Subcutaneous abdominal adipose tissue (tissue), 5 donors: Measurements from ENCODE around the gene CNTNAP2.
"Not testable (repeated sequence)": the region's sequence is repeated elsewhere in the genome, so short reads cannot be mapped to it uniquely, and the experiment has no call there.

Experiments used
- H3K27ac ChIP-seq: one replicate; pipeline ENCODE4 v1.7.0; 2013; ENCODE audit warnings: low read depth, mild to moderate bottlenecking, inconsistent platforms, low read length, moderate library complexity
- H3K27me3 ChIP-seq, 5 donors: one replicate each; pipeline ENCODE4 v1.7.0; 2013; ENCODE audit warnings: low read length in 5 of 5, inconsistent platforms in 1 of 5; ENCODE audit not compliant: control insufficient read depth in 5 of 5, insufficient read depth in 4 of 5
- H3K36me3 ChIP-seq, 5 donors: one replicate each; pipeline ENCODE4 v1.7.0; 2013; ENCODE audit warnings: low read length in 5 of 5; ENCODE audit not compliant: control insufficient read depth in 5 of 5, insufficient read depth in 5 of 5
- H3K4me1 ChIP-seq, 5 donors: one replicate each; pipeline ENCODE4 v1.7.0; 2013; ENCODE audit warnings: low read length in 5 of 5, mild to moderate bottlenecking in 3 of 5, moderate library complexity in 1 of 5; ENCODE audit not compliant: control insufficient read depth in 5 of 5, insufficient read depth in 5 of 5
- H3K4me3 ChIP-seq, 5 donors: one replicate each; pipeline ENCODE4 v1.7.0; 2013; ENCODE audit warnings: low read length in 5 of 5, low read depth in 1 of 5
- H3K9ac ChIP-seq, 5 donors: one replicate each; pipeline ENCODE4 v1.7.0; 2013; ENCODE audit warnings: low read length in 5 of 5, mild to moderate bottlenecking in 4 of 5, moderate library complexity in 3 of 5
- H3K9me3 ChIP-seq, 5 donors: one replicate each; pipeline ENCODE4 v1.7.0; 2013; ENCODE audit warnings: low read length in 5 of 5; ENCODE audit not compliant: control insufficient read depth in 5 of 5
- donor health status: healthy.
- donor health status: healthy.
- donor health status: healthy.
- donor health status: healthy.
- donor health status: healthy.

CNTNAP2 gene

GRCh38 chr7:148291799-148292198 is 2175.2 kb downstream of the CNTNAP2 start:
- Histone ChIP-seq H3K9me3 (no peaks in the 10 kb centered on the region), H3K27me3 (no peaks in the 10 kb centered on the region), H3K9ac (no peak overlapping the region), H3K27ac (no peak overlapping the region), H3K36me3 (no peaks in the 10 kb centered on the region), H3K4me1 (no peaks in the 10 kb centered on the region), H3K4me3 (no peak overlapping the region)

DNA sequence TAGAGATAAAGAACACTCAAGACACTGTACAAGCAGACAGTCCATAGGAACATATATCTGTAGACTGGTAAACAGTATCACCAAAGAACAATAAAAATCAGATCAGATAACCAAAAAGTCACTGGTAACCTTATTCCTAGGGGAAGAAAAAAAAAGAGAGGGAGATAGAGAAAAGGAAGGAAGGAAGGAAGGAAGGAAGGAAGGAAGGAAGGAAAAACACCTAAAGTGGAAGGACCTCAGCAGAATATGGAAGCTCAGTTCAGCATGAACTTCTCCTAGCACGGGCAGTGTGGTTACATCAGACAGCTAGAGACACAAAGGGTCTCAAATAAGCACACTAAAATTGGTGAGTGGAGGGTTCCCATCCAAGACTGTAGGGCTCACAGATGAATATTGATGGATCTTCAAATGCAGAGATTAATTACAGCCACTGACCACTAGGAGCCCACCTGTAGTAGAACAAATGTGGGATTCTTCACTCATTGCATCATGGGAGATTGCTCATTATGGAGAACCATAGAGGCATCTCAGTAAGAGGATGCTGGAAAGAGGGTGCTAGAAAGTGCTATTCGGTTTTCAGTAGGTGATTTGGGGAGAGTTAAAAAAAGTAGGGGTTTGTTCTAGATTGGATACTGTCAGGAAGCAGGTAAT is 2180.5 kb downstream of the CNTNAP2 start:
- Histone ChIP-seq H3K36me3 (no peaks in the 10 kb centered on the region), H3K27me3 (no peaks in the 10 kb centered on the region), H3K4me3 (no peak overlapping the region), H3K4me1 (peaks cover 0 to 4% (median 0%) of the 10 kb centered on the region in 5 donors), H3K27ac (no peak overlapping the region), H3K9ac (no peak overlapping the region), H3K9me3 (no peaks in the 10 kb centered on the region)

- peaks cover 2 to 12% (median 11%) of the 10 kb centered on the region in 5 donors for H3K4me1 ChIP-seq
- not testable (repeated sequence) for H3K9ac ChIP-seq, H3K9me3 ChIP-seq, H3K36me3 ChIP-seq, H3K27me3 ChIP-seq, H3K27ac ChIP-seq, H3K4me3 ChIP-seq
Observed at GRCh38 chr7:148298768-148299167, 2182.2 kb downstream of the CNTNAP2 start.

DNA sequence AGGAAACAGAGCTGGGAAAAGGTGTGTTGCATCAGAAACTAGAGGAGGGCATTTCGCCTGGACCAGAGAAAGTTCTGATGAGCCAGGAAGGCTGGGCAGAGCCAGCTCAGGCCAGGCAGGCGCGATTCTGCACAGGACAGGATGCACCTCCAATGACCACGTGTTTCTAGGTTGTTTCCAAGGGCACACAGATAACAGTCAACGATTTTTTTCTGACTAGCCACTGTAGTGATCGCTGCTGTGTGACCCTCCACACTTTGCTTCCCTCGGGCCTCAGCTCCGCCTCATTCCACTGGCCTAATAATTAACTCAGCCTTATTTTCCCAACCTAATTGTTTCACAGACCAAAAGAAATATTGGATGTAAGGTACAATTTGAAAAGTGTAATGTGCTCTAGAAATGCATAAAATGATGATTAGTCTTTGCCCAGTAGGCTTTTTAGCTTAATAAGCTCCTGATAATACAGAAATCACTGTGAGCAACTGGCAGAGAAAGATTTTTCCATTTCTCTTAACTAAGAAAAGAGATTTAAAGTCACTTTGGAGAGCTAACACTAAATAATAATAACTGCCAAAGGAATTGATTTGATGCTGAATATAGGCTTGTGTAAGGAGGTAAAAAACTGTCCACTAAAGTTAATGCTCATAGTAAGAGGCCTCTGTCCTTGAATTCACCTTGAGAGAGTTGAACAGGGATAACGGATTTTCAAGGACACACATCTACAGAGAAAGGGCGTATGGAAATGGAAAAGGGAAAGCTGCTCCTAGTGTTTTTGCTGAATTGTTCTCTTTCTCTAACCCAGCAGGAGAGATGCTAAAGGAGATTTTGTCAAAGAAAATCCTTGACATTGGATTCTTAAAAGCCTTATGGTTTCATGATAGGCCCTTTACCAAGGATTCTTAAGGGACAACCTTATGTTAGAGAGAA is 2183.0 kb downstream of the CNTNAP2 start:
- H3K9me3 ChIP-seq = no peaks in the 10 kb centered on the region
- no peak overlapping the region for H3K9ac ChIP-seq
- no peak overlapping the region for H3K27ac ChIP-seq
- peaks cover 2 to 21% (median 18%) of the 10 kb centered on the region in 5 donors for H3K4me1 ChIP-seq
- no peaks in the 10 kb centered on the region for H3K27me3 ChIP-seq
- no peak overlapping the region for H3K4me3 ChIP-seq
- no peaks in the 10 kb centered on the region for H3K36me3 ChIP-seq

DNA sequence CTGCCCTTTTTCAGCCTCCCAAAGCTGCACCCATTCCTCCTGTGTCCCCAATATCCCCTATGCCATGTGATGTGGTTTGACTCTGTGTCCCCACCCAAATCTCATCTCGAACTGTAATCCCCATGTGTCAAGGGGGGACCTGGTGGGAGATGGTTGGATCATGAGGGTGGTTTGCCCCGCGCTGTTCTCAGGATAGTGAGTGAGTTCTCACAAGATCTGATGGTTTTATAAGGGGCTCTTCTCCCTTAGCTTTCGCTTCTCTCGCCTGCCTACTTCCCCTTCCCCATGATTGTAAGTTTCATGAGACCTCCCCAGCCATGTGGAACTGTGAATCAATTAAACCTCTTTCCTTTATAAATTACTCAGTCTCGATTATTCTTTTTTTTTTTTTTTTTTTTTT is 2185.8 kb downstream of the CNTNAP2 start:
- H3K4me1 ChIP-seq = peaks cover 2 to 33% (median 22%) of the 10 kb centered on the region in 5 donors
- not testable (repeated sequence) for H3K9me3 ChIP-seq, H3K36me3 ChIP-seq, H3K27ac ChIP-seq, H3K4me3 ChIP-seq, H3K27me3 ChIP-seq, H3K9ac ChIP-seq

DNA sequence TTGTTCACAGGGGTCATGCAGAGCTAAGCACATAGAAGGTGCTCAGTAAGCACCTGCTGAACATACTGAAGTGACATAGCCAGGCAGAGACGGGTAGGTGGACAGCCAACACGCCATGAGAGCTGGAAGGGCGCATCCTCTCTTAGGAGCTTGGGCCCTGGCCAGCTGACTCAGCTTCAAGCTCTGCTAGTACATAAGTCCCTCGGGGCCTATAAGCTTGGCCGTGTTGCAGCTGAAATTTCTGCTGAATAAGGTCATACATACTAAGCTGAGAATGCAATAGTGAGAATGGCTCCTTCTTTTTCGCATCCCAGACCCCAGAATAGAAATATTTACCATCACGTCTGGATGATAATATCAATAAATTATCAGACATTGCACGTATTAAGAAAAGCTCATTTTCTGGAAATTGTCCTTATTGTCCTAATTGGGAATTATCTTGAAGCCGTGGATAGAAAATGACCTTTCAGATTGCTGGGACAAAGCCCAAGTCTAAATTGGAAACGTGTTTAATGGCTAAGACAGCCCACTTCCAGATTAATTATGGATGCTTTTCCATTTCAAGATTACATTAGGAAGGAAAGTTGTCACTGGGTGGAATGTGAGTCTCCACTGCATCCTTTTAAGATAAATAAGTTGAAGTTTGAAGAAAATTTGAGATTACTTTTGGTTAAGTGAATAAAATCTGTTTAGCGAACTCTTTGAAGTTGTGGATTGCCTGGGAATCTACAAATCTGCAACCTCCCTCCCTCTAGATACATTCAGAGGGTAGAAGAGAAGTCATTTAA is 2186.9 kb downstream of the CNTNAP2 start:
- H3K4me3 ChIP-seq = peak overlapping the region in 4 of 5 donors; percentile 1 to 29 (median 26)

DNA sequence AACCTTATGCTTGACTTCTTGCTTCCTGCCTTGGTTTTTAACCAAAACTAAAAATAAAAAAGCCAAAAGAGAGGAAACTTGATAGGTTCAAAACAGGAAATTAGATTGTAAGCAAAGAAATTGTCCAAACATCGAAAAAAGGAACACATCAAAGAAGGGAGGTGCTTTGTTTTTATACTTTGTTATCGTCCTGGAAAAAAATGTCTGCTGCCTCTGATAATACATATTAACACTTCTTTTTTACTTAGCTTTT is 2187.4 kb downstream of the CNTNAP2 start:
- H3K9me3 ChIP-seq = no peaks in the 10 kb centered on the region
- no peaks in the 10 kb centered on the region for H3K36me3 ChIP-seq
- H3K27ac ChIP-seq = peak overlapping the region; percentile 73
- peaks cover 2 to 33% (median 22%) of the 10 kb centered on the region in 5 donors for H3K4me1 ChIP-seq
- H3K9ac ChIP-seq = no peak overlapping the region
- H3K27me3 ChIP-seq = no peaks in the 10 kb centered on the region
- H3K4me3 ChIP-seq = peak overlapping the region in 3 of 5 donors; percentile 1 to 29 (median 24)

More for the DNA sequence above, 2186.9 kb downstream of the CNTNAP2 start:
- Histone ChIP-seq H3K36me3 (no peaks in the 10 kb centered on the region), H3K9ac (no peak overlapping the region), H3K9me3 (no peaks in the 10 kb centered on the region), H3K4me1 (peaks cover 2 to 33% (median 22%) of the 10 kb centered on the region in 5 donors), H3K27ac (peak overlapping the region; percentile 73), H3K27me3 (no peaks in the 10 kb centered on the region)

DNA sequence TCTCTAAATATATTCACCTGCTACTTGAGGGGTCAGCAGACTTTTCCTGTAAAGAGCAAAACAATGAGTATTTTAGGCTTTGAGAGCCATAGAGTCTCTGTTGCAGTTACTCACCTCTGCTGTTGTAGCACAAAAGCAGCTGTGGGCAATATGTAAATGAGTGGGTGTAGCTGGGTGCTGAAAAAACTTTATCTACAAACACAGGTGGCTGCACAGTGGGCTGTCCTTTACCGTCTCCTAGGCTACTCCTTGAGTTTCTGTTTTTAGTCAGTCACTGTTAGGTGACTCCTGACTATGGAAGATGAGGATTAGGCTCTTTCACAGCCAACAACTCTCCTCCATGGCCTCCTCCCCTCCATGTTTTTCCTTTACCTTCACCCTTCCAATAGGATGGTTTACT is 2187.9 kb downstream of the CNTNAP2 start:
- Histone ChIP-seq H3K4me1 (peaks cover 2 to 33% (median 22%) of the 10 kb centered on the region in 5 donors), H3K27ac (no peak overlapping the region), H3K9ac (no peak overlapping the region), H3K36me3 (no peaks in the 10 kb centered on the region), H3K27me3 (no peaks in the 10 kb centered on the region), H3K9me3 (no peaks in the 10 kb centered on the region), H3K4me3 (no peak overlapping the region)

GRCh38 chr7:148306759-148307158 is 2190.2 kb downstream of the CNTNAP2 start:
- no peak overlapping the region for H3K27ac ChIP-seq
- peaks cover 2 to 32% (median 22%) of the 10 kb centered on the region in 5 donors for H3K4me1 ChIP-seq
- H3K36me3 ChIP-seq = no peaks in the 10 kb centered on the region
- no peak overlapping the region for H3K4me3 ChIP-seq
- H3K9me3 ChIP-seq = no peaks in the 10 kb centered on the region
- H3K9ac ChIP-seq = no peak overlapping the region
- no peaks in the 10 kb centered on the region for H3K27me3 ChIP-seq
